ENCODE measurements around the gene RASSF6.
A peak's percentile ranks its signal among the peaks of the same experiment; 100 is the strongest.
"Not testable (repeated sequence)": the region's sequence is repeated elsewhere in the genome, so short reads cannot be mapped to it uniquely, and the experiment has no call there.

RASSF6 gene

GRCh38 chr4:73599182-73599581 is 21.1 kb downstream of the RASSF6 start:
- TF ChIP-seq GLIS1 (tag by site-specific recombination; IDR thresholded peaks at IDR 0.05) = 0 out of 2 replicates have a peak, but pooled peaks have one; percentile 21
- TF ChIP-seq ZNF629 (tag by site-specific recombination; IDR thresholded peaks at IDR 0.05) = no peak
- no peak for TF ChIP-seq ZNF416 (tag by site-specific recombination; IDR thresholded peaks at IDR 0.05)
- TF ChIP-seq ZNF311 (tag by site-specific recombination; IDR thresholded peaks at IDR 0.05; ENCODE audit: borderline replicate concordance) = no peak
- TF ChIP-seq ZNF660 (tag by site-specific recombination; IDR thresholded peaks at IDR 0.05) = no peak
- 0 out of 2 replicates have a peak, but pooled peaks have one; percentile 5 for TF ChIP-seq PRDM1 (tag by site-specific recombination; IDR thresholded peaks at IDR 0.05)
- peak; percentile 54; the same call in 1 of the 2 replicates for TF ChIP-seq MZF1 (tag by site-specific recombination; IDR thresholded peaks at IDR 0.05; ENCODE audit: borderline replicate concordance)
- 0 out of 2 replicates have a peak, but pooled peaks have one; percentile 24 for TF ChIP-seq PRDM10 (tag by site-specific recombination; IDR thresholded peaks at IDR 0.05)
- Histone ChIP-seq H3K27ac (ENCODE audit: extremely low read depth, low read depth, low read length) (no peak overlapping the region), H3K4me1 (ENCODE audit: control insufficient read depth, insufficient read depth, low read length) (peaks cover 4% of the 10 kb centered on the region; the same call in 1 of the 2 replicates), H3K4me3 (ENCODE audit: low read depth, low read length) (no peak overlapping the region), H3K36me3 (ENCODE audit: control insufficient read depth in 2 of 2, insufficient read depth in 1 of 2, low read length in 2 of 2) (no peaks in the 10 kb centered on the region), H3K9me3 (ENCODE audit: control insufficient read depth, insufficient read depth, low read depth, low read length) (no peaks in the 10 kb centered on the region)
- POLR2A ChIA-PET = no interaction called here
- CTCF ChIA-PET = interaction anchor here (0.8 to 1.0 kb wide), 2 partner anchors 10 to 54 kb away, joined by 3 read pairs; no protein-coding TSS in a partner anchor

- H3K4me3 ChIP-seq (ENCODE audit: low read depth, low read length) = no peak overlapping the region
- CTCF ChIA-PET = no interaction called here
- no peaks in the 10 kb centered on the region for H3K9me3 ChIP-seq (ENCODE audit: control insufficient read depth, insufficient read depth, low read depth, low read length)
- no peak overlapping the region for H3K27ac ChIP-seq (ENCODE audit: extremely low read depth, low read depth, low read length)
- no peaks in the 10 kb centered on the region for H3K36me3 ChIP-seq (ENCODE audit: control insufficient read depth in 2 of 2, insufficient read depth in 1 of 2, low read length in 2 of 2)
- POLR2A ChIA-PET = no interaction called here
- peaks cover 4% of the 10 kb centered on the region; the same call in 1 of the 2 replicates for H3K4me1 ChIP-seq (ENCODE audit: control insufficient read depth, insufficient read depth, low read length)
- TF ChIP-seq ZNF146 (tag by site-specific recombination; IDR thresholded peaks at IDR 0.05) = peak; percentile 69
- no peak for TF ChIP-seq ELK4 (IDR thresholded peaks at IDR 0.05; ENCODE audit: borderline replicate concordance, low read depth, low read length)
Measured at GRCh38 chr4:73597594-73597993, 22.6 kb downstream of the RASSF6 start.

GRCh38 chr4:73597183-73597582 is 23.1 kb downstream of the RASSF6 start:
- H3K27ac ChIP-seq (ENCODE audit: extremely low read depth, low read depth, low read length); H3K4me3 ChIP-seq (ENCODE audit: low read depth, low read length); CTCF ChIA-PET; H3K36me3 ChIP-seq (ENCODE audit: control insufficient read depth in 2 of 2, insufficient read depth in 1 of 2, low read length in 2 of 2); POLR2A ChIA-PET; H3K9me3 ChIP-seq (ENCODE audit: control insufficient read depth, insufficient read depth, low read depth, low read length); H3K4me1 ChIP-seq (ENCODE audit: control insufficient read depth, insufficient read depth, low read length): not testable (repeated sequence)

GRCh38 chr4:73596001-73596400 is 24.2 kb downstream of the RASSF6 start:
- ChIA-PET POLR2A (no interaction called here), CTCF (interaction anchor here (0.7 to 1.4 kb wide), 2 partner anchors 20 to 58 kb away, joined by 3 to 4 read pairs; no protein-coding TSS in a partner anchor)
- Histone ChIP-seq H3K4me3 (ENCODE audit: low read depth, low read length) (no peak overlapping the region), H3K4me1 (ENCODE audit: control insufficient read depth, insufficient read depth, low read length) (peaks cover 4% of the 10 kb centered on the region; the same call in 1 of the 2 replicates), H3K27ac (ENCODE audit: extremely low read depth, low read depth, low read length) (no peak overlapping the region), H3K36me3 (ENCODE audit: control insufficient read depth in 2 of 2, insufficient read depth in 1 of 2, low read length in 2 of 2) (no peaks in the 10 kb centered on the region), H3K9me3 (ENCODE audit: control insufficient read depth, insufficient read depth, low read depth, low read length) (no peaks in the 10 kb centered on the region)
- TF ChIP-seq PATZ1 (tag by site-specific recombination; IDR thresholded peaks at IDR 0.05) = no peak
- no peak for TF ChIP-seq ZNF175 (tag by site-specific recombination; IDR thresholded peaks at IDR 0.05)
- no peak for TF ChIP-seq ATF2 (tag by site-specific recombination; IDR thresholded peaks at IDR 0.05; ENCODE audit: low read depth)
- no peak for TF ChIP-seq ZNF266 (tag by site-specific recombination; IDR thresholded peaks at IDR 0.05; ENCODE audit: low read depth)
- TF ChIP-seq ZNF10 (tag by site-specific recombination; IDR thresholded peaks at IDR 0.05) = no peak
- TF ChIP-seq TSHZ1 (tag by site-specific recombination; IDR thresholded peaks at IDR 0.05; ENCODE audit: borderline replicate concordance) = no peak
